Left ventricle myocardium superior (tissue), 1 donor: Measurements from ENCODE around the gene STAT6. TPM values are rescaled to one million over a fixed set of nuclear protein-coding genes. Genes with fewer than 3 reads are reported as not detected.

ENCODE experiments used
- ATAC-seq: fragments of 200-7000 bp; cut with Tn5 transposase; one replicate; pipeline ENCODE4 v1.9.1; 2020; ENCODE audit warnings: mild to moderate bottlenecking, moderate library complexity
- DNase-seq: peaks from one replicate; pipeline ENCODE4 v3.0.0-alpha.2; 2020
- intact Hi-C: fragments of 100-400 bp; cut with micrococcal nuclease; formaldehyde crosslinking; loops from one replicate; pipeline ENCODE4 v1.11.0; 2022
- total RNA-seq: library from RNA; stranded (reverse); fragmentation: NEBNext Ultra II Directional; extraction: Animal tissue kit (Norgen Biotek cat#: 25700); gene quantifications from one replicate; pipeline ENCODE4 v1.2.1, GENCODE V29; 2021
- donor health status: DM: no; HTN: yes; CAD: no; lungs with severe emphysema.

Gene STAT6
- total RNA-seq, 1 donor from 2014 or later: 46.1 TPM

- intact Hi-C loops: no loop called here
- DNase-seq: no peak
- ATAC-seq: no peak
Observed at GRCh38 chr12:57109207-57110103, 1.7 kb downstream of the STAT6 start.

GRCh38 chr12:57107456-57108155 lies 3.6 kb downstream of the STAT6 start:
- intact Hi-C loops: no loop called here
- DNase-seq (peak; percentile 33), ATAC-seq (no peak)

- intact Hi-C loops: no loop called here
- ATAC-seq (no peak), DNase-seq (peak; percentile 42)
Observed at GRCh38 chr12:57106021-57106708, 5.0 kb downstream of the STAT6 start.

- intact Hi-C loops: no loop called here
- DNase-seq (no peak), ATAC-seq (no peak)
Observed at GRCh38 chr12:57105011-57105753, 6.0 kb downstream of the STAT6 start.

- ATAC-seq: no peak
- intact Hi-C loops: no loop called here
- peak; percentile 15 for DNase-seq
Observed at GRCh38 chr12:57104292-57104910, 6.8 kb downstream of the STAT6 start.

- DNase-seq (no peak), ATAC-seq (no peak)
- intact Hi-C loops: no loop called here
Observed at GRCh38 chr12:57103856-57104255, 7.3 kb downstream of the STAT6 start.

- DNase-seq: no peak
- intact Hi-C loops: no loop called here
- no peak for ATAC-seq
Observed at GRCh38 chr12:57101892-57102695, 9.1 kb downstream of the STAT6 start.

GRCh38 chr12:57099766-57100165 lies 11.4 kb downstream of the STAT6 start:
- no peak for DNase-seq
- ATAC-seq: no peak
- intact Hi-C loops: no loop called here

GRCh38 chr12:57099047-57099714 lies 12.0 kb downstream of the STAT6 start:
- DNase-seq: no peak
- no peak for ATAC-seq
- intact Hi-C loops: no loop called here

GRCh38 chr12:57098546-57098945 lies 12.6 kb downstream of the STAT6 start:
- ATAC-seq: no peak
- intact Hi-C loops: no loop called here
- DNase-seq: no peak

- intact Hi-C loops: no loop called here
- DNase-seq: no peak
- no peak for ATAC-seq
Observed at GRCh38 chr12:57097554-57097835, 13.7 kb downstream of the STAT6 start.

- intact Hi-C loops: no loop called here
- DNase-seq: peak; percentile 27
- ATAC-seq: no peak
Observed at GRCh38 chr12:57096748-57097553, 14.2 kb downstream of the STAT6 start.

GRCh38 chr12:57096099-57096572 lies 15.0 kb downstream of the STAT6 start:
- DNase-seq: no peak
- no peak for ATAC-seq
- intact Hi-C loops: no loop called here

- ATAC-seq (no peak), DNase-seq (no peak)
- intact Hi-C loops: no loop called here
Observed at GRCh38 chr12:57095440-57095839, 15.7 kb downstream of the STAT6 start.

- intact Hi-C loops: no loop called here
- DNase-seq (peak; percentile 29), ATAC-seq (no peak)
Observed at GRCh38 chr12:57094208-57095160, 16.7 kb downstream of the STAT6 start.
